Activated CD8-positive, alpha-beta T cell treated with anti-CD3 and anti-CD28 coated beads for 36 hours (primary cell): ENCODE data around the gene CRACR2A. TPM values are rescaled to one million over a fixed set of nuclear protein-coding genes. Genes with fewer than 3 reads are reported as not detected.

Experiments used
- ATAC-seq: fragments of 200-7000 bp; cut with Tn5 transposase; one replicate; pipeline ENCODE4 v1.10.0; 2021; ENCODE audit warnings: mild to moderate bottlenecking, moderate library complexity
- CTCF ChIA-PET: fragments of 350-600 bp; sonication (Branson Sonifier 250); formaldehyde crosslinking; loops from one replicate; lab custom pipeline; 2021; ENCODE audit warnings: antibody characterized with exemption; lab: Charles Lee
- POLR2A ChIA-PET: fragments of 350-600 bp; sonication (Branson Sonifier 250); formaldehyde crosslinking; loops from one replicate; lab custom pipeline; 2021; ENCODE audit warnings: antibody characterized with exemption; lab: Charles Lee
- DNase-seq: peaks from one replicate; pipeline ENCODE4 v3.0.0-alpha.2; 2020
- H3K27ac Mint-ChIP-seq: one replicate; pipeline ENCODE4 v1.8.0; 2021; ENCODE audit warnings: mild to moderate bottlenecking, mixed read lengths
- H3K27me3 Mint-ChIP-seq: one replicate; pipeline ENCODE4 v1.8.0; 2021; ENCODE audit warnings: mixed read lengths
- H3K36me3 Mint-ChIP-seq: one replicate; pipeline ENCODE4 v1.8.0; 2021; ENCODE audit warnings: low read depth, mixed read lengths
- H3K4me1 Mint-ChIP-seq: one replicate; pipeline ENCODE4 v1.8.0; 2021; ENCODE audit warnings: low read depth, mixed read lengths
- H3K4me3 Mint-ChIP-seq: one replicate; pipeline ENCODE4 v1.8.0; 2021; ENCODE audit warnings: mild to moderate bottlenecking, moderate library complexity, mixed read lengths
- H3K9me3 Mint-ChIP-seq: one replicate; pipeline ENCODE4 v1.8.0; 2021; ENCODE audit warnings: mixed read lengths
- CTCF ChIP-seq: fragments of 200-600 bp; IDR thresholded peaks from one replicate; pipeline ENCODE4 v1.8.0; 2022; ENCODE audit warnings: antibody characterized with exemption, mild to moderate bottlenecking
- intact Hi-C: fragments of 100-400 bp; cut with micrococcal nuclease; formaldehyde crosslinking; loops from one replicate; pipeline ENCODE4 v1.10.0; 2022
- total RNA-seq, 2 experiments: library from RNA; stranded (reverse); gene quantifications; one replicate each; pipeline ENCODE4 v1.2.3, GENCODE V29; 2021

CRACR2A gene
- total RNA-seq, 2 experiments from 2014 or later = 21.2 to 24.7 TPM

- ChIA-PET POLR2A (no interaction called here), CTCF (no interaction called here)
- intact Hi-C loops = no loop called here
- Mint-ChIP-seq H3K27ac (no peak overlapping the region), H3K4me1 (no peaks in the 10 kb centered on the region), H3K36me3 (peaks cover 30% of the 10 kb centered on the region), H3K27me3 (no peaks in the 10 kb centered on the region), H3K4me3 (no peak overlapping the region), H3K9me3 (no peaks in the 10 kb centered on the region)
- ATAC-seq (no peak), DNase-seq (no peak)
- TF ChIP-seq CTCF = no peak
These were observed 58.2 kb downstream of the CRACR2A start for GRCh38 chr12:3694673-3695072.

- intact Hi-C loops = no loop called here
- no peak for TF ChIP-seq CTCF
- CTCF ChIA-PET = no interaction called here
- Mint-ChIP-seq H3K27me3 (no peaks in the 10 kb centered on the region), H3K4me1 (no peaks in the 10 kb centered on the region), H3K9me3 (no peaks in the 10 kb centered on the region), H3K4me3 (no peak overlapping the region), H3K36me3 (peaks cover 33% of the 10 kb centered on the region), H3K27ac (no peak overlapping the region)
- ATAC-seq (no peak), DNase-seq (no peak)
- POLR2A ChIA-PET = no interaction called here
These were observed 60.1 kb downstream of the CRACR2A start for GRCh38 chr12:3692616-3693365.

- intact Hi-C loops = no loop called here
- Mint-ChIP-seq H3K4me3 (no peak overlapping the region), H3K27ac (no peak overlapping the region), H3K4me1 (peaks cover 2% of the 10 kb centered on the region), H3K27me3 (no peaks in the 10 kb centered on the region), H3K9me3 (no peaks in the 10 kb centered on the region), H3K36me3 (peaks cover 17% of the 10 kb centered on the region)
- no peak for ATAC-seq
- ChIA-PET CTCF (no interaction called here), POLR2A (no interaction called here)
- no peak for DNase-seq
- TF ChIP-seq CTCF = no peak
These were observed 66.4 kb downstream of the CRACR2A start for GRCh38 chr12:3686463-3686862.

GRCh38 chr12:3685830-3686229 lies 67.1 kb downstream of the CRACR2A start:
- Mint-ChIP-seq H3K4me3 (no peak overlapping the region), H3K9me3 (no peaks in the 10 kb centered on the region), H3K36me3 (peaks cover 17% of the 10 kb centered on the region), H3K27ac (no peak overlapping the region), H3K27me3 (no peaks in the 10 kb centered on the region), H3K4me1 (peaks cover 2% of the 10 kb centered on the region)
- ATAC-seq = no peak
- ChIA-PET POLR2A (no interaction called here), CTCF (no interaction called here)
- intact Hi-C loops = no loop called here
- DNase-seq = no peak
- no peak for TF ChIP-seq CTCF

- Mint-ChIP-seq H3K9me3 (no peaks in the 10 kb centered on the region), H3K4me1 (peaks cover 2% of the 10 kb centered on the region), H3K27ac (no peak overlapping the region), H3K4me3 (no peak overlapping the region), H3K27me3 (no peaks in the 10 kb centered on the region), H3K36me3 (peaks cover 8% of the 10 kb centered on the region)
- DNase-seq (no peak), ATAC-seq (no peak)
- intact Hi-C loops = no loop called here
- CTCF ChIA-PET = no interaction called here
- no peak for TF ChIP-seq CTCF
- POLR2A ChIA-PET = no interaction called here
These were observed 68.4 kb downstream of the CRACR2A start for GRCh38 chr12:3684449-3685051.
